ENCODE results near the gene ADAMTS3.

- TF ChIP-seq CTCF (IDR thresholded peaks at IDR 0.05) (no peak), POLR2A (IDR thresholded peaks at IDR 0.05) (no peak)
These were observed 255.9 kb downstream of the ADAMTS3 start for GRCh38 chr4:72313121-72313520.

Measured in thyroid gland (tissue), 4 donors.